GM10847 (cell line): Measurements from ENCODE around the gene RIPOR2.

Experiments
- POLR2A ChIP-seq: IDR thresholded peaks from 2 replicates; pipeline ENCODE4 v1.6.1; 2011; ENCODE audit not compliant: insufficient read length; ENCODE audit errors: extremely low read depth

RIPOR2 gene

GRCh38 chr6:24766680-24767462 lies 168.9 kb downstream of the RIPOR2 start:
- no peak for TF ChIP-seq POLR2A

- TF ChIP-seq POLR2A = no peak
Observed at GRCh38 chr6:24763578-24763977, 172.2 kb downstream of the RIPOR2 start.

GRCh38 chr6:24761851-24762250 lies 173.9 kb downstream of the RIPOR2 start:
- TF ChIP-seq POLR2A = no peak

- TF ChIP-seq POLR2A = no peak
Observed at GRCh38 chr6:24761193-24761835, 174.4 kb downstream of the RIPOR2 start.

GRCh38 chr6:24760210-24760609 lies 175.6 kb downstream of the RIPOR2 start:
- TF ChIP-seq POLR2A = no peak

GRCh38 chr6:24759718-24760117 lies 176.0 kb downstream of the RIPOR2 start:
- TF ChIP-seq POLR2A = no peak

GRCh38 chr6:24757611-24758010 lies 178.1 kb downstream of the RIPOR2 start:
- TF ChIP-seq POLR2A = no peak

- no peak for TF ChIP-seq POLR2A
Observed at GRCh38 chr6:24755279-24755678, 180.5 kb downstream of the RIPOR2 start.
